Panc1 (cell line): Measurements from ENCODE around the gene OTULIN. TPM values are rescaled to one million over a fixed set of nuclear protein-coding genes. Genes with fewer than 3 reads are reported as not detected.

ENCODE experiments used
- ATAC-seq: fragments of 200-7000 bp; cut with Tn5 transposase; 2 replicates; pipeline ENCODE4 v1.9.1; 2020; ENCODE audit warnings: mild to moderate bottlenecking, moderate library complexity
- BruUV-seq: library from RNA; stranded (reverse); fragments of 400-500 nt; replicated peaks from 2 replicates; lab custom pipeline; 2021; lab: Mats Ljungman, UMichigan
- CTCF ChIA-PET: fragments of 300-600 bp; sonication (Branson Sonifier 250); formaldehyde crosslinking; loops from one replicate; lab custom pipeline; 2022; ENCODE audit warnings: antibody characterized with exemption; lab: Charles Lee
- POLR2A ChIA-PET: fragments of 300-600 bp; sonication (Branson Sonifier 250); formaldehyde crosslinking; loops from one replicate; lab custom pipeline; 2022; ENCODE audit warnings: antibody characterized with exemption; lab: Charles Lee
- DNase-seq: peaks from one replicate; pipeline ENCODE4 v3.0.0-alpha.2; 2010; ENCODE audit warnings: low read depth, low spot score
- H3K27ac ChIP-seq: 2 replicates; pipeline ENCODE4 v1.5.1; 2011; ENCODE audit warnings: mild to moderate bottlenecking, low read length, inconsistent platforms
- H3K27me3 ChIP-seq: fragments of 200-500 bp; sonication (Bioruptor generic); 2 replicates; pipeline ENCODE4 v1.6.0; 2014; ENCODE audit warnings: low read length, inconsistent platforms; ENCODE audit not compliant: control insufficient read depth, insufficient read depth
- H3K36me3 ChIP-seq: fragments of 200-500 bp; sonication (Bioruptor generic); 2 replicates; pipeline ENCODE4 v1.5.1; 2014; ENCODE audit warnings: inconsistent platforms, mild to moderate bottlenecking, low read length, moderate library complexity; ENCODE audit not compliant: control insufficient read depth, insufficient read depth
- H3K4me1 ChIP-seq: 2 replicates; pipeline ENCODE4 v1.5.1; 2011; ENCODE audit warnings: inconsistent platforms, mild to moderate bottlenecking, low read length, moderate library complexity; ENCODE audit not compliant: control insufficient read depth, insufficient read depth
- H3K4me3 ChIP-seq, 2 experiments: 2 replicates each; pipeline ENCODE4 v1.5.1; 2011 to 2012; ENCODE audit warnings: low read depth in 2 of 2, low read length in 2 of 2, mild to moderate bottlenecking in 2 of 2, inconsistent platforms in 1 of 2, moderate library complexity in 1 of 2
- H3K9me3 ChIP-seq: fragments of 200-500 bp; sonication (Bioruptor generic); 2 replicates; pipeline ENCODE4 v1.5.1; 2014; ENCODE audit warnings: low read depth, mild to moderate bottlenecking, inconsistent platforms, low read length, moderate library complexity; ENCODE audit not compliant: control insufficient read depth, insufficient read depth
- CTCF ChIP-seq: fragments of 450-650 bp; IDR thresholded peaks from 2 replicates; pipeline ENCODE4 v1.5.1; 2017; ENCODE audit warnings: mild to moderate bottlenecking
- POLR2AphosphoS5 ChIP-seq: IDR thresholded peaks from 2 replicates; pipeline ENCODE4 v1.6.1; 2012; ENCODE audit warnings: mild to moderate bottlenecking, low read depth, low read length, moderate library complexity
- REST ChIP-seq, 2 experiments: IDR thresholded peaks; 2 replicates each; pipeline ENCODE4 v1.6.1; 2011 to 2012; ENCODE audit warnings: low read depth in 2 of 2, control low read depth in 1 of 2, low read length in 1 of 2, mild to moderate bottlenecking in 1 of 2, moderate library complexity in 1 of 2; ENCODE audit not compliant: insufficient read depth in 1 of 2
- SIN3A ChIP-seq: IDR thresholded peaks from 2 replicates; pipeline ENCODE4 v1.6.1; 2012; ENCODE audit warnings: low read depth, mild to moderate bottlenecking, low read length, moderate library complexity, borderline replicate concordance; ENCODE audit not compliant: insufficient read depth
- TCF7L2 ChIP-seq: IDR thresholded peaks from 2 replicates; pipeline ENCODE4 v1.6.1; 2011; ENCODE audit warnings: mild to moderate bottlenecking, low read depth, low read length, inconsistent platforms
- in situ Hi-C: cut with HindIII; loops from 2 replicates; pipeline ENCODE4 v1.10.0; 2016; ENCODE audit warnings: low sequenced_read_pairs, low pct_unique_long_range_greater_than_20kb
- intact Hi-C: fragments of 100-400 bp; cut with micrococcal nuclease; formaldehyde crosslinking; loops from one replicate; pipeline ENCODE4 v1.10.0; 2022; ENCODE audit not compliant: unreplicated experiment
- total RNA-seq: library from RNA; stranded (reverse); gene quantifications from one replicate; pipeline ENCODE4 v1.2.1, GENCODE V29; 2021; ENCODE audit not compliant: unreplicated experiment

OTULIN gene
- total RNA-seq, 1 experiment from 2014 or later, result 40.1 TPM

GRCh38 chr5:14729448-14730385 lies 65.2 kb downstream of the OTULIN start:
- POLR2A ChIA-PET, result no interaction called here

GRCh38 chr5:14730466-14730865 lies 65.9 kb downstream of the OTULIN start:
- no peak for TF ChIP-seq POLR2AphosphoS5
- no peak for TF ChIP-seq TCF7L2
- ChIA-PET CTCF (no interaction called here), POLR2A (no interaction called here)
- BruUV-seq, result no TSS peak
- Histone ChIP-seq H3K4me3 (no peak overlapping the region), H3K27ac (no peak overlapping the region), H3K27me3 (no peaks in the 10 kb centered on the region), H3K9me3 (no peaks in the 10 kb centered on the region), H3K36me3 (no peaks in the 10 kb centered on the region), H3K4me1 (no peaks in the 10 kb centered on the region)
- no peak for DNase-seq
- ATAC-seq, result no peak
- in situ Hi-C loops (no loop called here), intact Hi-C loops (no loop called here)

More at GRCh38 chr5:14729448-14730385, 65.2 kb downstream of the OTULIN start:
- intact Hi-C loops (loop anchor here (5.0 to 10.0 kb wide), 2 partner anchors 143 to 695 kb away; partner anchors contain the start of gene ANKH), in situ Hi-C loops (no loop called here)
- H3K4me3 ChIP-seq, result no peak overlapping the region
- H3K4me1 ChIP-seq, result no peaks in the 10 kb centered on the region
- no TSS peak for BruUV-seq
- TF ChIP-seq SIN3A (no peak), REST (IDR thresholded peaks at IDR 0.05; ENCODE audit: insufficient read depth in 1 of 2, low read depth in 2 of 2, low read length in 1 of 2) (no peak), CTCF (no peak), POLR2AphosphoS5 (no peak), TCF7L2 (no peak)
- no peak overlapping the region for H3K27ac ChIP-seq
- DNase-seq (no peak), ATAC-seq (no peak)
- H3K36me3 ChIP-seq, result no peaks in the 10 kb centered on the region
- no peaks in the 10 kb centered on the region for H3K27me3 ChIP-seq
- CTCF ChIA-PET, result no interaction called here
- no peaks in the 10 kb centered on the region for H3K9me3 ChIP-seq

- no peaks in the 10 kb centered on the region for H3K36me3 ChIP-seq
- TF ChIP-seq SIN3A, result no peak
- no peak for TF ChIP-seq REST (IDR thresholded peaks at IDR 0.05; ENCODE audit: insufficient read depth in 1 of 2, low read depth in 2 of 2, low read length in 1 of 2)
- TF ChIP-seq CTCF, result no peak
- TF ChIP-seq POLR2AphosphoS5, result no peak
- no peak for TF ChIP-seq TCF7L2
- DNase-seq (no peak), ATAC-seq (no peak)
- no peaks in the 10 kb centered on the region for H3K4me1 ChIP-seq
- no peaks in the 10 kb centered on the region for H3K9me3 ChIP-seq
- intact Hi-C loops, result no loop called here
- ChIA-PET POLR2A (no interaction called here), CTCF (no interaction called here)
- no peak overlapping the region for H3K27ac ChIP-seq
- no TSS peak for BruUV-seq
- H3K4me3 ChIP-seq, result no peak overlapping the region
- in situ Hi-C loops, result no loop called here
- no peaks in the 10 kb centered on the region for H3K27me3 ChIP-seq
Measured at GRCh38 chr5:14730881-14731280, 66.4 kb downstream of the OTULIN start.
